NCI-H2107 treated with DMSO at 0.1 percent for 48 hours (cell line): ENCODE measurements around the gene SMYD1.
"Not testable (repeated sequence)": the region's sequence is repeated elsewhere in the genome, so short reads cannot be mapped to it uniquely, and the experiment has no call there.

Experiments used
- DNase-seq: peaks from one replicate; lab custom pipeline; 2025; ENCODE audit not compliant: unreplicated experiment; lab: John Stamatoyannopoulos, UW

Gene SMYD1

GRCh38 chr2:88067598-88067997, at the start of gene SMYD1:
Gene SMYD1, plus strand, starts transcription at chr2:88067825. Its CDS starts 40 bp downstream, at chr2:88067865.
- no peak for DNase-seq

- DNase-seq: not testable (repeated sequence)
Measured at GRCh38 chr2:88018077-88018805, 49.4 kb upstream of the SMYD1 start.

GRCh38 chr2:88018909-88019308, 48.7 kb upstream of the SMYD1 start:
- no peak for DNase-seq

DNA sequence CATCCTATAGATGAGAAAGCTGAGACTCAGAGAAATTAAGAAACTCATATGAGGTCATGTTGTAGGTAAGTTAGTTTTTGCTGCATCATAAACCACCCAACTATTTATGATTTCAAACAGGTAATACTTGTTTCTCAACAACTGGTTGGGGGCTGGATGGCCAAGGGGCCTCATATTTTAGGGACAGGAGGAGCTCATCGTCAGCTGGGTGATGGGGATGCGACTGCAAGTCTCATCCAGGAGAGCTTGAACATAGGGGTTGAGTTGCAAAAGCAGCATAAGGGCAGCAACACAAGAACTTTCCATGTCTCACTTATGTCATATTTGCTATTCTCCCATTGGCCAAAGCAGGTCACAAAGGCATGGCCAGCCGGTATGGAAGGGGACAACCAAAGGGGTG, 47.6 kb upstream of the SMYD1 start:
- DNase-seq: no peak

GRCh38 chr2:88022669-88022921, 45.0 kb upstream of the SMYD1 start:
- no peak for DNase-seq

DNA sequence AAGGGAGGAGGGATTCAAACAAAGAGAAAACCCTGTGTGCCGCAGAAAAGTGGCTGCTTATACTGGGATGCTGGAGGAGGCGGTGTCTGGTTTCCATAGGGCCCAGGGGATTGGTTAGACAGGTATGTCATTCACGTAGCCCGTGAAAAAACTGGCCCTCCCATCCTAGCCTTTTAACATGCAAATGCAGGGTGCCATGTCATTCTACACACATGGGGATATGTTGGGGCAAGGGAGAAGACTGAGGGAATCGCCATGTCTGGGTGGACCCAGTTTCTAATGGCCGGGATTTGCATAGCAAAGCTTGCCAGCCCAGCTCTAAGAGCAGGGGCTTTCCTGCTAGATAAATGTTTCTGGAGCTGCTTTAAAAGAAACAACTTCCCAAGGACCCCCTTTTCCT, 43.1 kb upstream of the SMYD1 start:
- no peak for DNase-seq

GRCh38 chr2:88027697-88028389, 39.8 kb upstream of the SMYD1 start:
- DNase-seq: no peak

DNA sequence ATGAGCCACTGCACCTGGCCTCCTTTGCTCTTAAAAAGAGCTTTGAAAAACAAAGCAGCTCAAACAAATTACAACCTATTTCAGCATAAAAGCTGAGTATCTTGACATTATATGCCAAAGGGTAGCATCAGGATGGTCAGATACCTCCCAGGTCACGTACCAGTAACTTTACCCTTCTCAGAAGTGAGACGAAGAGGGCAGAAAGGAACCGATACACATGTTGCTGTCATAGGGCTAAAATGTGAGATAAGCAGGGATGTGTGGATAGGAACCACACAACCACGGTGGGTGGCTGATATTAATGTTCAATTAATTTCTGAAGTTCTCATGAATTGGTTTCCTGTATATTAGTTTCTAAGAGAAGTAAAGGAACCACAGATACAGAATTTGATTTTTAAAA, 38.7 kb upstream of the SMYD1 start:
- no peak for DNase-seq

GRCh38 chr2:88032070-88032702, 35.4 kb upstream of the SMYD1 start:
- DNase-seq: no peak

DNA sequence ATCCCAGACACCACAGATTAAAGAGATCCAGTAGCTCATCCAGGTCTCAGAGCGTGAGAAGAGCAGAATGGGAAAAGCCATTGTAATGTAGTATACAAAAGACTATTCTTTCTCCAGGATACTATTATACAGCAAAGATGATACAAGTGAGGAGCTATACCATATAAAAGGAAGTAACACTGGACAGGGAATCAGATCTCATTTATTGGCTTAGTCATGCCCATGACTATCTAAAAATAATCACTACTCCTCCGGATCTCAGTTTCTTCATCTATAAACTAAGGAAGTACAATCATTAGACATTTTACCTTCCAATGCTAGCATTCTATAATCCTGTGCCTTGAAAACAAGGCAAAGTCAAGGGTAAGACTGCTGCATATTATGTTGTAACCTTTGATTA, 31.4 kb upstream of the SMYD1 start:
- no peak for DNase-seq

DNA sequence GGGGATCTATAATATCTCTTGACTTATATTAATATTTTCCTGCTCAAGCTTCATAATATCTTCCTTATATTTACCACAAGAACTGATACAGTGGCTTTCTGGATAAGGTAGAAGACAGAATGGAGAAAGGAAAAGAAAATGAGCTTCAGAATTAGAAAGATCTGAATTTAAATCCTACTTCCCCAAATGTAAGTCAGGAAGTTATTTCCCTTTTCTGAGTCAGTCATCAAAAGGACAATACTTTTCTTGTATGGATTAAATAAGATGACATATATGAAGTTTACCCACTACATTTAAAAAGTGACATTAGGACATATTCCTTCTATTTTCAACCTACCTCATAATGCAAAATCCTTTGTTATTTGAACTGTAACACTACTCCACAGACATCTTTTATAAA, 31.0 kb upstream of the SMYD1 start:
- no peak for DNase-seq

GRCh38 chr2:88038263-88039105, 29.1 kb upstream of the SMYD1 start:
- no peak for DNase-seq

DNA sequence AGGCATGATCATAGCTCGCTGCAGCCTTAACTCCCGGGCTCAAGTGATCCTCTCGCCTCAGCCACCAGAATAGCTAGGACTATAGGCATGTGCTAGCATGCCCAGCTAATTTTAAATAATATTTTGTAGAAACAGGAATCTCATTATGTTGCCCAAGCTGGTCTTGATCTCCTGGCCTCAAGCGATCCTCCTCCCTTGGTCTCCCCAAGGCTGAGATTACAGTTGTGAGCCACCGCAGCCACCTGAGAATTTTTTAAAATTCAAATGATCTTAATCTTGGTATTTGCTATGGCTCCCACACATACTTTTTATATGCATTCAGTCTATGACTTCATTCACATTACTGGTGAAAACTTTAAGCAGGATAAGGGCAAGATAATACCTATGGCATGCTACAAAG, 25.1 kb upstream of the SMYD1 start:
- no peak for DNase-seq

DNA sequence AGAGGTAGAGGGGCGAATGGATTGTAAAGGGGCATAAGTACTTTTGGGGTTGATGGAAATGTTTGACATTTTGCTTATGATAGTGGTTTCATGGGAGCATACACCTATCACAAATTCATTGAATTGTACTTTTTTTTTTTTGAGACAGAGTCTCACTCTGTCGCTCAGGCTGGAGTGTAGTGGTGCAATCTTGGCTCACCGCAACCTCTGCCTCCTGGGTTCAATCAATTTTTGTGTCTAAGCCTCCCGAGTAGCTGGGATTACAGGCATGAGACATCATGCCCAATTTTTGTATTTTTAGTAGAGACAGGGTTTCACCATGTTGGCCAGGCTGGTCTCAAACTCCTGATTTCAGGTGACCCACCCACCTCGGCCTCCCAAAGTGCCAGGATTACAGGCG, 22.1 kb upstream of the SMYD1 start:
- not testable (repeated sequence) for DNase-seq

GRCh38 chr2:88048541-88048940, 19.1 kb upstream of the SMYD1 start:
- no peak for DNase-seq

- DNase-seq: no peak
Measured at GRCh38 chr2:88049622-88050021, 18.0 kb upstream of the SMYD1 start.

GRCh38 chr2:88051792-88052191, 15.8 kb upstream of the SMYD1 start:
- DNase-seq: no peak

DNA sequence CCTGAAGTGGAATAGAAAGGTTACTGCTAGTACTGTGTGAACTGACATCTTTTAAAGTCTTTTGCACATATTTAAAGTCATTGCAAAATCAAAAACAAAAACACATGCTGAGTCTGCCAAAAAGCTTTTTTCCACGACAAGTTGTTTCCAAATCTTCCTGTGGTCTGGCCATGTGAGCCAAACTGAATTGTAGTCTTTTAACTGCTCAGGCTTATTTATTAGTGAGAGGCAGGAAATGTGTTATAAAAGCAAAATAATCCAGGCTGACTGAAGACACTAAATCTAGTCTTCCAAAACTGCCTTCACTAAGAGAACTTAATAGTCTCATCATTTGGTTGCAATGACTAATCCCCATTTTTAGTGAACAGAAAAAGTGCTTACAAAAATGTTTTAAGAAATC, 14.3 kb upstream of the SMYD1 start:
- no peak for DNase-seq

GRCh38 chr2:88053934-88054781, 13.5 kb upstream of the SMYD1 start:
- no peak for DNase-seq

DNA sequence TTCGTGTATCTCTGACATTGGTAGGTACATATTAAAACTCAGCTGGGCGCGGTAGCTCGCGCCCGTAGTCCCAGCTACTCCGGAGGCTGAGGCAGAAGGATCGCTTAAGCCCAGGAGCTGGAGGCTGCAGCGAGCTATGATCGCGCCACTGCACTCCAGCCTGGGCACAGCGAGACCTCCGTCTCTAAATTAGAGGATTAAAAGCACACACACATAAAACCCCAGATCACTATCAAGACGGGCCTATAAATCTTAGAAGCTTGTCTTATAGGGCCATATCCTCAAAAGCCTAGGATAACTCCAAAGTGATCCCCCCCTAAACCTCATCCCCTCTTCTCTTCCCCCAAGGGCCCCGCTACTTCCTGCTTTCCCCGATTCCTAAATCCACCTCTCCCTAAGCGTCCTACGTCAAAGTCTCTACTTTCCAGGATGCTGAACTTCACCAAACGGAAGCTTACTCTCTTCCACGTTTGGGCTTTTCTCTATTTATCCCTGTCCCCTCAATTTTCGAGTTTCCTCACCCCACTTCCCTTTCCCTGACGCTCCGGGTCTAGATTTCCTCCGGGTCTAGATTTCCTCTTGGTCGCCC, 12.7 kb upstream of the SMYD1 start:
- DNase-seq: no peak
